A673 (cell line): ENCODE results near the gene CST4. TPM values are rescaled to one million over a fixed set of nuclear protein-coding genes. Genes with fewer than 3 reads are reported as not detected.

Source experiments
- BruUV-seq: library from RNA; stranded (reverse); fragments of 400-500 nt; replicated peaks from 2 replicates; lab custom pipeline; 2021; lab: Mats Ljungman, UMichigan
- CTCF ChIA-PET: fragments of 300-600 bp; sonication (Branson Sonifier 250); formaldehyde crosslinking; loops from one replicate; lab custom pipeline; 2022; ENCODE audit warnings: antibody characterized with exemption; lab: Charles Lee
- POLR2A ChIA-PET: fragments of 300-600 bp; sonication (Branson Sonifier 250); formaldehyde crosslinking; loops from one replicate; lab custom pipeline; 2022; ENCODE audit warnings: antibody characterized with exemption; ENCODE audit not compliant: low non-redundant PET; lab: Charles Lee
- DNase-seq: peaks from one replicate; pipeline ENCODE4 v3.0.0-alpha.2; 2015; ENCODE audit warnings: low spot score
- H3K27ac ChIP-seq: fragments of 200-600 bp; sonication (generic); 2 replicates; pipeline ENCODE4 v1.5.1; 2016; ENCODE audit warnings: mixed run types, low read depth, mild to moderate bottlenecking, mixed read lengths, antibody characterized with exemption, low read length; ENCODE audit not compliant: poor library complexity, severe bottlenecking
- H3K27me3 ChIP-seq: fragments of 200-600 bp; sonication (generic); replicated peaks from 2 replicates; pipeline ENCODE4 v1.6.1; 2017; ENCODE audit warnings: mixed run types, low read depth, mild to moderate bottlenecking, mixed read lengths, antibody characterized with exemption, low read length; ENCODE audit not compliant: insufficient read depth, poor library complexity
- H3K36me3 ChIP-seq: fragments of 200-600 bp; sonication (generic); 2 replicates; pipeline ENCODE4 v1.6.1; 2016; ENCODE audit warnings: mixed run types, mild to moderate bottlenecking, mixed read lengths, antibody characterized with exemption, low read length; ENCODE audit not compliant: insufficient read depth, poor library complexity, severe bottlenecking
- H3K4me1 ChIP-seq: fragments of 200-600 bp; sonication (generic); 2 replicates; pipeline ENCODE4 v1.6.1; 2017; ENCODE audit warnings: mixed run types, mild to moderate bottlenecking, mixed read lengths, antibody characterized with exemption, low read length; ENCODE audit not compliant: insufficient read depth, poor library complexity, severe bottlenecking
- H3K4me3 ChIP-seq: fragments of 200-600 bp; sonication (generic); 2 replicates; pipeline ENCODE4 v1.5.1; 2016; ENCODE audit warnings: low read depth, mixed run types, mild to moderate bottlenecking, mixed read lengths, low read length; ENCODE audit not compliant: poor library complexity, severe bottlenecking
- H3K9me3 ChIP-seq: fragments of 200-600 bp; sonication (generic); 2 replicates; pipeline ENCODE4 v1.6.1; 2016; ENCODE audit warnings: mixed run types, low read depth, mild to moderate bottlenecking, mixed read lengths, antibody characterized with exemption, low read length; ENCODE audit not compliant: poor library complexity, severe bottlenecking
- CTCF ChIP-seq: fragments of 300-800, 200-600 bp; sonication (generic); conservative IDR thresholded peaks from 2 replicates; pipeline ENCODE4 v1.5.1; 2017; ENCODE audit warnings: low read depth, mild to moderate bottlenecking, antibody characterized with exemption, low read length, moderate library complexity, mixed read lengths
- EZH2 ChIP-seq: fragments of 200-600 bp; sonication (generic); IDR thresholded peaks from 2 replicates; pipeline ENCODE4 v1.6.1; 2017; ENCODE audit warnings: borderline replicate concordance, low read depth, mild to moderate bottlenecking, mixed read lengths, antibody characterized with exemption, low read length; ENCODE audit not compliant: poor library complexity, severe bottlenecking
- intact Hi-C: fragments of 100-400 bp; cut with micrococcal nuclease; formaldehyde crosslinking; loops from one replicate; pipeline ENCODE4 v1.10.0; 2022; ENCODE audit not compliant: unreplicated experiment
- total RNA-seq: library from RNA; stranded (reverse); gene quantifications from 2 replicates; pipeline ENCODE4 v1.2.3, GENCODE V29; 2021

Gene CST4
- total RNA-seq, 1 experiment from 2014 or later, result not detected

GRCh38 chr20:23663180-23663579 lies 25.7 kb downstream of the CST4 start:
- POLR2A ChIA-PET, result no interaction called here
- no peak for DNase-seq
- H3K27me3 ChIP-seq, result no peaks in the 10 kb centered on the region
- no TSS peak for BruUV-seq
- no peaks in the 10 kb centered on the region for H3K9me3 ChIP-seq
- intact Hi-C loops, result loop anchor here (10.0 kb wide), 1 partner anchor 322 kb away; the partner anchor contains the start of gene GGTLC1
- TF ChIP-seq EZH2 (no peak), CTCF (no peak)
- no peaks in the 10 kb centered on the region for H3K36me3 ChIP-seq
- CTCF ChIA-PET, result no interaction called here
- no peak overlapping the region for H3K27ac ChIP-seq
- no peak overlapping the region for H3K4me3 ChIP-seq
- no peaks in the 10 kb centered on the region for H3K4me1 ChIP-seq

GRCh38 chr20:23662276-23662870 lies 26.5 kb downstream of the CST4 start:
- CTCF ChIA-PET, result no interaction called here
- TF ChIP-seq EZH2, result no peak
- no peak for TF ChIP-seq CTCF
- H3K4me1 ChIP-seq, result no peaks in the 10 kb centered on the region
- no peaks in the 10 kb centered on the region for H3K9me3 ChIP-seq
- BruUV-seq, result no TSS peak
- H3K36me3 ChIP-seq, result no peaks in the 10 kb centered on the region
- no peaks in the 10 kb centered on the region for H3K27me3 ChIP-seq
- no peak overlapping the region for H3K4me3 ChIP-seq
- POLR2A ChIA-PET, result no interaction called here
- intact Hi-C loops, result loop anchor here (10.0 kb wide), 1 partner anchor 322 kb away; the partner anchor contains the start of gene GGTLC1
- no peak for DNase-seq
- no peak overlapping the region for H3K27ac ChIP-seq

- CTCF ChIA-PET, result no interaction called here
- POLR2A ChIA-PET, result no interaction called here
- no peak overlapping the region for H3K27ac ChIP-seq
Measured at GRCh38 chr20:23661002-23661429, 27.8 kb downstream of the CST4 start.

More at GRCh38 chr20:23661002-23661429, 27.8 kb downstream of the CST4 start:
- intact Hi-C loops, result loop anchor here (10.0 kb wide), 1 partner anchor 324 kb away; the partner anchor contains the start of gene GGTLC1
- Histone ChIP-seq H3K27me3 (peaks cover 3% of the 10 kb centered on the region), H3K4me3 (no peak overlapping the region), H3K4me1 (no peaks in the 10 kb centered on the region), H3K36me3 (no peaks in the 10 kb centered on the region), H3K9me3 (no peaks in the 10 kb centered on the region)
- no TSS peak for BruUV-seq
- TF ChIP-seq EZH2 (no peak), CTCF (no peak)
- DNase-seq, result no peak
